Breast epithelium (tissue), 4 donors: ENCODE measurements around the gene HAPLN3. TPM values are rescaled to one million over a fixed set of nuclear protein-coding genes. Genes with fewer than 3 reads are reported as not detected.

Experiments used
- DNase-seq, 2 donors: peaks; one replicate each; pipeline ENCODE4 v3.0.0-alpha.2; 2019; ENCODE audit warnings: low spot score in 2 of 2
- H3K27ac ChIP-seq, 2 donors: fragments of 200-600 bp; sonication (generic) in 1 of 2; one replicate each; pipeline ENCODE4 v1.5.1; 2016 to 2019; ENCODE audit warnings: mild to moderate bottlenecking in 1 of 2
- H3K27me3 ChIP-seq, 2 donors: fragments of 200-600 bp; sonication (generic) in 1 of 2; one replicate each; pipeline versions ENCODE4 v1.5.1 to v1.6.0; 2017 to 2019; ENCODE audit warnings: control low read depth in 1 of 2, mild to moderate bottlenecking in 1 of 2
- H3K36me3 ChIP-seq: fragments of 200-600 bp; one replicate; pipeline ENCODE4 v1.5.1; 2019
- H3K4me1 ChIP-seq, 2 donors: fragments of 200-600 bp; sonication (generic); one replicate each; pipeline ENCODE4 v1.5.1; 2016 to 2019; ENCODE audit warnings: control low read depth in 1 of 2
- H3K4me3 ChIP-seq, 3 donors: fragments of 200-600 bp; sonication (generic); 1 replicate in 2 of 3; 2 replicates in 1 of 3; pipeline ENCODE4 v1.5.1; 2016 to 2019; ENCODE audit warnings: mild to moderate bottlenecking in 3 of 3, moderate library complexity in 2 of 3
- H3K9me3 ChIP-seq, 2 donors: fragments of 200-600 bp; sonication (generic) in 1 of 2; one replicate each; pipeline ENCODE4 v1.5.1; 2016 to 2019; ENCODE audit warnings: control low read depth in 1 of 2
- POLR2A ChIP-seq: fragments of 450-650 bp; IDR thresholded peaks from one replicate; pipeline ENCODE4 v1.6.1; 2016; ENCODE audit warnings: antibody characterized with exemption, mild to moderate bottlenecking, moderate library complexity
- POLR2AphosphoS5 ChIP-seq, 3 donors: sonication (generic); formaldehyde crosslinking; IDR thresholded peaks; one replicate each; pipeline ENCODE4 v1.6.1; 2017; ENCODE audit warnings: antibody characterized with exemption in 3 of 3
- intact Hi-C: fragments of 100-400 bp; cut with DNase I; formaldehyde crosslinking; loops from one replicate; pipeline ENCODE4 v1.15.1; 2023; ENCODE audit warnings: low total_unique reads
- total RNA-seq, 3 donors: library from RNA; depleted of rRNA; stranded (reverse); fragments of >200 nt; gene quantifications; one replicate each; pipeline ENCODE4 v1.1.0, GENCODE V29; 2016
- TF ChIP-seq, protein P1 (sequence below), 3 donors: fragments of 450-650 bp; IDR thresholded peaks; one replicate each; pipeline ENCODE4 v1.5.1; 2016 to 2017; ENCODE audit warnings: antibody characterized with exemption in 3 of 3, mild to moderate bottlenecking in 3 of 3, moderate library complexity in 3 of 3

HAPLN3 gene
- total RNA-seq, 3 donors from 2014 or later = 3.4 to 24.6 (median 11.1) TPM

GRCh38 chr15:88913017-88913849 is 17.9 kb upstream of the HAPLN3 start, which contains the start of gene MFGE8:
TSS of gene MFGE8 (minus strand) at chr15:88913379. CDS start at chr15:88913319, 60 bp downstream.
- peak; percentile 27 to 70 (median 46) for TF ChIP-seq POLR2AphosphoS5 (IDR thresholded peaks at IDR 0.05)
- TF ChIP-seq, protein P1, sequence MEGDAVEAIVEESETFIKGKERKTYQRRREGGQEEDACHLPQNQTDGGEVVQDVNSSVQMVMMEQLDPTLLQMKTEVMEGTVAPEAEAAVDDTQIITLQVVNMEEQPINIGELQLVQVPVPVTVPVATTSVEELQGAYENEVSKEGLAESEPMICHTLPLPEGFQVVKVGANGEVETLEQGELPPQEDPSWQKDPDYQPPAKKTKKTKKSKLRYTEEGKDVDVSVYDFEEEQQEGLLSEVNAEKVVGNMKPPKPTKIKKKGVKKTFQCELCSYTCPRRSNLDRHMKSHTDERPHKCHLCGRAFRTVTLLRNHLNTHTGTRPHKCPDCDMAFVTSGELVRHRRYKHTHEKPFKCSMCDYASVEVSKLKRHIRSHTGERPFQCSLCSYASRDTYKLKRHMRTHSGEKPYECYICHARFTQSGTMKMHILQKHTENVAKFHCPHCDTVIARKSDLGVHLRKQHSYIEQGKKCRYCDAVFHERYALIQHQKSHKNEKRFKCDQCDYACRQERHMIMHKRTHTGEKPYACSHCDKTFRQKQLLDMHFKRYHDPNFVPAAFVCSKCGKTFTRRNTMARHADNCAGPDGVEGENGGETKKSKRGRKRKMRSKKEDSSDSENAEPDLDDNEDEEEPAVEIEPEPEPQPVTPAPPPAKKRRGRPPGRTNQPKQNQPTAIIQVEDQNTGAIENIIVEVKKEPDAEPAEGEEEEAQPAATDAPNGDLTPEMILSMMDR (IDR thresholded peaks at IDR 0.05) = no peak
- Histone ChIP-seq H3K27me3 (no peaks in the 10 kb centered on the region), H3K36me3 (no peaks in the 10 kb centered on the region), H3K4me1 (peaks cover 8 to 10% of the 10 kb centered on the region in 2 donors), H3K9me3 (no peaks in the 10 kb centered on the region), H3K27ac (peak within 1 kb of the TSS; percentile 89 to 98), H3K4me3 (peak within 1 kb of the TSS; percentile 79 to 98 (median 80))
- DNase-seq = peak in 1 of 2 donors; percentile 82
- intact Hi-C loops = no loop called here

DNA sequence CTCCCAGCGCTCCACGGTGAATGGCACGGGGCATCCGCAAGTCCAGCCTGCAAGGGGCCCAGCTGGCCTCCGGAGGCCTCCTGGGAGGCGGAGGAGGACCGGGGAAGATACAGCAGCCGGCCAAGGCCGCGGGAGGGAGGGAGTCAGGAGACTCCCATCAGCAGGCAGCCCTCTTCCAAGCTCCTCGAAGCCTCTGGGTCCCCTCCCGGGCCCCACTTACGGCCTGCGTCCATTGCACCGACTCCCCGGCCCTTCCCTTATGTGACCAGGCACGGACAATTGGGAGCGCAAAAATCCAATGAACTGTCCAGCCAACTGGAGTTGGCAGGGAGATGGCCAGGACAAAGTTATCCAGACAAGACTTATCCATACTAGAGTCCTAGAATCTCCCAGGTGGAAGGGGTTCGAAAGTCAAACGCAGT is 17.2 kb upstream of the HAPLN3 start:
- TF ChIP-seq, protein P1 (IDR thresholded peaks at IDR 0.05) = no peak
- H3K9me3 ChIP-seq = no peaks in the 10 kb centered on the region
- H3K27me3 ChIP-seq = no peaks in the 10 kb centered on the region
- H3K27ac ChIP-seq = peak overlapping the region; percentile 89 to 98
- peaks cover 8 to 15% of the 10 kb centered on the region in 2 donors for H3K4me1 ChIP-seq
- H3K4me3 ChIP-seq = peak overlapping the region; percentile 79 to 98 (median 80)
- no peaks in the 10 kb centered on the region for H3K36me3 ChIP-seq
- DNase-seq = no peak
- intact Hi-C loops = no loop called here

DNA sequence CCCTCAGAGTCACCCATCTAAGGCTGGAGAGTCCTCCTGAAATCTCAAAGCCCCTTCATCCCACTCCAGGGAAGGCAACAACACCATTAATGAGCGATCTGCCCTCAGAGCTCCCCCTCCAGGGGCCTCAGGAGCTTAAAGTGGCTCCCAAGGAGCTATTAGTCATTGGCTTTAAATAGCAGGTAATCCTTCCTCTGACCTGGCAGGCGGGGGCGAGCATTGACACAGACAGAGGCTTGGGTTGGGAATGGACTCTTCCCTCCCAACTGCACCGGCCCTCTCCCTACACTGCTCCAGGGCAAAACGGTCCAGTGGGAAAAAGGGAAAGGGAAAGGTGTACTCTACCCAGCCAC is 16.4 kb upstream of the HAPLN3 start:
- peak overlapping the region; percentile 89 to 98 for H3K27ac ChIP-seq
- H3K4me3 ChIP-seq = peak overlapping the region; percentile 79 to 98 (median 80)
- H3K9me3 ChIP-seq = no peaks in the 10 kb centered on the region
- no peak for DNase-seq
- intact Hi-C loops = no loop called here
- H3K27me3 ChIP-seq = no peaks in the 10 kb centered on the region
- H3K36me3 ChIP-seq = no peaks in the 10 kb centered on the region
- TF ChIP-seq, protein P1 (IDR thresholded peaks at IDR 0.05) = no peak
- TF ChIP-seq POLR2A (no peak), POLR2AphosphoS5 (IDR thresholded peaks at IDR 0.05) (no peak)
- H3K4me1 ChIP-seq = peaks cover 8 to 15% of the 10 kb centered on the region in 2 donors

- intact Hi-C loops = loop anchor here (5.0 to 10.0 kb wide), 2 partner anchors 107 to 255 kb away; no protein-coding TSS in a partner anchor
- Histone ChIP-seq H3K27ac (peak overlapping the region; percentile 86 to 89), H3K27me3 (no peaks in the 10 kb centered on the region), H3K36me3 (no peaks in the 10 kb centered on the region), H3K4me3 (peak overlapping the region in 2 of 3 donors; percentile 80 to 98), H3K4me1 (peaks cover 8 to 15% of the 10 kb centered on the region in 2 donors), H3K9me3 (no peaks in the 10 kb centered on the region)
- peak in 1 of 3 donors; percentile 15 for TF ChIP-seq POLR2AphosphoS5 (IDR thresholded peaks at IDR 0.05)
- TF ChIP-seq, protein P1 (IDR thresholded peaks at IDR 0.05) = no peak
- no peak for DNase-seq
Measured at GRCh38 chr15:88909956-88910831, 14.8 kb upstream of the HAPLN3 start.
